ENCODE results near the gene ARRDC1. TPM values are rescaled to one million over a fixed set of nuclear protein-coding genes. Genes with fewer than 3 reads are reported as not detected.

The ARRDC1 gene
- total RNA-seq, 2 experiments from 2014 or later: 29.0 TPM

DNA sequence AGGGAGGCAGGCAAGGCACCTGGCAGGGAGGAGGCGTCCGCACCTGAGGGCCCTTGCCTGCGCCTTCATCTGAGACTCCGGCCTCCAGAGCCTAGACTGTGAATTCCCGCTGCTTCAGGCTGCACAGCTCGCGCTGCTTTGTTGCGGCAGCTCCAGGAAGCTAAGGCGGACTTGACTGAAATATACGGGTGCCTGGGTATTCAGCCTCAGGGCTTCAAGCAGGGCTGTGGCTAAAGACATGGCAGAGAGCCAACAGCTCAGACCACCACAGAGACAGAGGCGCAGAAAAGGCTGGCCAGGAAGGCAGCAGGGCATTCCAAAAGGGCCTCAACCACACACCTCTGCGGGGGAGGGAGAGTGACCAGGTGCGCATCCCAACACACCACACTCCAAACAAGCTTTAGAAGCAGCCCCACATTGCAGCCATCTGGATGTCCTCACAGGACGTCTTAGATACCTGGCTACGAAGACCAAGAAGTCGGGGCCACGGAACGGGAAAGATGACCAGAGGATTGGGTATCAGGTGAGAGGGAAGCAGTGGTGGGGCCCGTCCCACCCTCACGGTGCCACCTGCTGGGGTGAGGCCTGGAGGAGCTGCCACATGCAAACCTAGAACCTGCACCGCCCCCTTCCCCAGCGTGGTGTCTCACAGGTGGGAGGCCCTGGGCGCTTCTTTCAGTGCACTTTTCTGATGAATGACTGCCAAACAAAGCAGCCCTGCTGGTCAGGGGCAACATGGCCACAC is 25.1 kb upstream of the ARRDC1 start:
- Mint-ChIP-seq H3K27me3 (no peaks in the 10 kb centered on the region), H3K27ac (no peak overlapping the region), H3K9me3 (no peaks in the 10 kb centered on the region), H3K4me3 (no peak overlapping the region), H3K4me1 (ENCODE audit: low read depth) (peaks cover 31% of the 10 kb centered on the region), H3K36me3 (ENCODE audit: low read depth) (peaks cover 24% of the 10 kb centered on the region)
- TF ChIP-seq, protein P1, sequence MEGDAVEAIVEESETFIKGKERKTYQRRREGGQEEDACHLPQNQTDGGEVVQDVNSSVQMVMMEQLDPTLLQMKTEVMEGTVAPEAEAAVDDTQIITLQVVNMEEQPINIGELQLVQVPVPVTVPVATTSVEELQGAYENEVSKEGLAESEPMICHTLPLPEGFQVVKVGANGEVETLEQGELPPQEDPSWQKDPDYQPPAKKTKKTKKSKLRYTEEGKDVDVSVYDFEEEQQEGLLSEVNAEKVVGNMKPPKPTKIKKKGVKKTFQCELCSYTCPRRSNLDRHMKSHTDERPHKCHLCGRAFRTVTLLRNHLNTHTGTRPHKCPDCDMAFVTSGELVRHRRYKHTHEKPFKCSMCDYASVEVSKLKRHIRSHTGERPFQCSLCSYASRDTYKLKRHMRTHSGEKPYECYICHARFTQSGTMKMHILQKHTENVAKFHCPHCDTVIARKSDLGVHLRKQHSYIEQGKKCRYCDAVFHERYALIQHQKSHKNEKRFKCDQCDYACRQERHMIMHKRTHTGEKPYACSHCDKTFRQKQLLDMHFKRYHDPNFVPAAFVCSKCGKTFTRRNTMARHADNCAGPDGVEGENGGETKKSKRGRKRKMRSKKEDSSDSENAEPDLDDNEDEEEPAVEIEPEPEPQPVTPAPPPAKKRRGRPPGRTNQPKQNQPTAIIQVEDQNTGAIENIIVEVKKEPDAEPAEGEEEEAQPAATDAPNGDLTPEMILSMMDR (IDR thresholded peaks at IDR 0.05): no peak
- ChIA-PET CTCF (interaction anchor here (1.2 to 1.9 kb wide), 8 partner anchors 8 to 35 kb away, joined by 3 to 20 read pairs (median 4); partner anchors contain the start of genes MRPL41 and ZMYND19), POLR2A (interaction anchor here (0.5 to 5.0 kb wide), 2 partner anchors 9 to 85 kb away, joined by 3 to 33 read pairs; partner anchors contain the start of gene ZMYND19)
- intact Hi-C loops (cut with micrococcal nuclease): no loop called here
- DNase-seq (no peak), ATAC-seq (no peak)

DNA sequence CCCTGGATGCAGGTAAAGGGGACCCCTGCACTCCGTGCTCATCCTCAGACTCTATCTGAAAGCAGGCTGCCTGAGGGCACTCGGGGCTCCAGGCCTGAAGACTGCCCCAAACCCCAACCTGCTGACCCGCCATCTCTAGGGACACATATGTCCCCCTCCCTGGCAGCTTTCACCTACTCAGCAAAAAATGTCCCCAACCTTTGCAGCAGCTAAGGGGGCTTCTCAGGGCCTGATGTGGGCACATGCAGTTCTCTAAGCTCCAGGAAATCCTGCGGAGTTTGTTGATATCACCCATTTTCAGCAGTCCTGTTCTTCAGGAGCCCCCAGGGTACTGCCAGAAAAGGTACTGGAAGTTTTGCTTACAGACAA is 24.5 kb upstream of the ARRDC1 start:
- no peak overlapping the region for H3K27ac Mint-ChIP-seq
- H3K4me1 Mint-ChIP-seq (ENCODE audit: low read depth): peaks cover 26% of the 10 kb centered on the region
- H3K9me3 Mint-ChIP-seq: no peaks in the 10 kb centered on the region
- ChIA-PET POLR2A (interaction anchor here (0.5 to 5.0 kb wide), 2 partner anchors 8 to 84 kb away, joined by 3 to 33 read pairs; partner anchors contain the start of gene ZMYND19), CTCF (interaction anchor here (1.2 to 1.6 kb wide), 3 partner anchors 10 to 29 kb away, joined by 3 to 5 read pairs (median 5); partner anchors contain the start of gene ZMYND19)
- no peak overlapping the region for H3K4me3 Mint-ChIP-seq
- no peaks in the 10 kb centered on the region for H3K27me3 Mint-ChIP-seq
- DNase-seq (no peak), ATAC-seq (no peak)
- intact Hi-C loops (cut with micrococcal nuclease): no loop called here
- H3K36me3 Mint-ChIP-seq (ENCODE audit: low read depth): peaks cover 21% of the 10 kb centered on the region
- TF ChIP-seq, protein P1 (IDR thresholded peaks at IDR 0.05): no peak

DNA sequence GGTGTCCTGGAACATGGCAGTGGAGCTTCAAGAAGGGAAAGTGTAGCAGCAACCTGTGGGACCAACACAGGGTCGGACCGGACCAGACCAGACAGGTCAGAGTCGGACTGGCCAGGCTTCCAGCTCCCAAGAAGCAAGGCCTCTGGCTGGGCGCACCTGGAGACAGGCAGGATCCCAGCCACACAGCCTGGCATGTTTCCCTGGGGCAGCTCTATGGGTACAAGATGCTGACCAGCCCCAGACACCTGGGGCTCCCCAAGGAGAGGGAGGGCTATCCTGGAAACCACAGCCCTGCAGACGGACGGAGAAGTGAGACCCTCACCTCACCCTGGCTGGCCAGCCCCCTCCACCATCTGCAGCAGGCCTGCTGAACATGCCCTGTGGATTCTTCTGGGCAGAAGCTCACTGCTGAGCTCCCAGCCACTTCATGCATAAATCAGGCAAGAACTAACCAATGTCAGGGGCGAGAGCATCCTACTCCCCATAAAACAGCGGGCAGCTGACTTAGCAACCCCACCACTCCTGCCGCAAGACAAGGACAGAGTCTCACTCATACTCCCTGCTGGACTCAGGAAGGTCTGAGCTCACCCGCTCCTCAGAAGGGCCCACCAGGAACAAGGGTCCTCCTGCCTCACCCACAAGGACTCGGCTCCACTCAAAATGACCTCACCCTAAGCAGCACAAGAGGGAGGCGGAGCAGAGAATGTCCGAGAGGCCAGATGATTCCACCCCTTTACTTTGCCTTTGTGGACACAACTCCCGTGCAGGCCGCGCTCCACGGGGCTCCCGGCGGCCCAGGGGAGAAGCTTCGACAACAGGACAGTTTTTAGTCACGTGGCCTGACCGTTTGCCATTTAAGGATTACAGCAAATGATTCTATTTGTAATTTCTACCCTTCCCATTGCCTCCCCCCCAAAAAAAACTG is 23.9 kb upstream of the ARRDC1 start:
- Mint-ChIP-seq H3K27ac (no peak overlapping the region), H3K27me3 (no peaks in the 10 kb centered on the region), H3K4me3 (no peak overlapping the region), H3K9me3 (no peaks in the 10 kb centered on the region), H3K4me1 (ENCODE audit: low read depth) (peaks cover 19% of the 10 kb centered on the region), H3K36me3 (ENCODE audit: low read depth) (peaks cover 17% of the 10 kb centered on the region)
- intact Hi-C loops (cut with micrococcal nuclease): no loop called here
- CTCF ChIA-PET: interaction anchor here (0.6 to 1.6 kb wide), 4 partner anchors 9 to 140 kb away, joined by 3 to 5 read pairs (median 3); partner anchors contain the start of gene ZMYND19
- ATAC-seq (no peak), DNase-seq (no peak)
- POLR2A ChIA-PET: interaction anchor here (5.0 kb wide), 1 partner anchor 8 kb away, joined by 33 read pairs; the partner anchor contains the start of gene ZMYND19
- TF ChIP-seq, protein P1 (IDR thresholded peaks at IDR 0.05): no peak

DNA sequence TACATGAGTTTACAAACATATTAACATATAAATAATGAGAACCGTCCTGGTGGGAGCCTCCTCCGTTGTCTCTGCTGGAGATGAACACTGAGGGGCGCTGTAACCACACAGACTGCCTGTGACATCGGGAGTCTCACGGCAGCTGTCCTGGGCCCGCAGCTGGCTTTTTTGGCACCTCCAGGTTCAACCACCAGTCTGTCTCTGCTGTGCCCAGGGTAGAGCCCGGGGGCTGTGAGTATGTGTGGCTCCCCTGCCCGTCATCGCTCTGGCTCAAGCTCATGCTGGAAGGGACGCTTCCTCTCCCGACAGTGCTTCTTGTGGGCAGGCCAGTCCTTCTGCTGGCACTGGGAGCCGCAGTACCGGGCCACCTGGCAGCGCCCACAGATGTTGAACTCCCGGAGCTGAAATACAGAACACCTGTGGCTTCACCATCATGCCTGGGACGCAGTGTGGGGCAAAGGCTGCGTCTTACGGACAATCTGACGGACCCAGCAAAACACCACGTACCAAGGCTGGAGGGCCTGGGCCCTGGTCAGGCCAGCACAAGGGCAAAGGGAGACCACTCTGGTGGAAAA is 23.1 kb upstream of the ARRDC1 start:
- Mint-ChIP-seq H3K27ac (no peak overlapping the region), H3K27me3 (no peaks in the 10 kb centered on the region), H3K36me3 (ENCODE audit: low read depth) (peaks cover 18% of the 10 kb centered on the region), H3K4me1 (ENCODE audit: low read depth) (peaks cover 14% of the 10 kb centered on the region), H3K9me3 (no peaks in the 10 kb centered on the region), H3K4me3 (no peak overlapping the region)
- TF ChIP-seq, protein P1 (IDR thresholded peaks at IDR 0.05): peak; percentile 45
- ChIA-PET POLR2A (interaction anchor here (5.0 kb wide), 1 partner anchor 7 kb away, joined by 33 read pairs; the partner anchor contains the start of gene ZMYND19), CTCF (interaction anchor here (0.6 to 1.0 kb wide), 2 partner anchors 8 to 139 kb away, joined by 3 read pairs; partner anchors contain the start of gene ZMYND19)
- DNase-seq: peak; percentile 53
- ATAC-seq: no peak
- intact Hi-C loops (cut with micrococcal nuclease): no loop called here
